ENCODE results near the gene HINT2. TPM values are rescaled to one million over a fixed set of nuclear protein-coding genes. Genes with fewer than 3 reads are reported as not detected.
A peak's percentile ranks its signal among the peaks of the same experiment; 100 is the strongest.

Gene HINT2
- total and polyA plus RNA-seq, 4 donors = 16.3 to 57.5 (median 41.4) TPM

DNA sequence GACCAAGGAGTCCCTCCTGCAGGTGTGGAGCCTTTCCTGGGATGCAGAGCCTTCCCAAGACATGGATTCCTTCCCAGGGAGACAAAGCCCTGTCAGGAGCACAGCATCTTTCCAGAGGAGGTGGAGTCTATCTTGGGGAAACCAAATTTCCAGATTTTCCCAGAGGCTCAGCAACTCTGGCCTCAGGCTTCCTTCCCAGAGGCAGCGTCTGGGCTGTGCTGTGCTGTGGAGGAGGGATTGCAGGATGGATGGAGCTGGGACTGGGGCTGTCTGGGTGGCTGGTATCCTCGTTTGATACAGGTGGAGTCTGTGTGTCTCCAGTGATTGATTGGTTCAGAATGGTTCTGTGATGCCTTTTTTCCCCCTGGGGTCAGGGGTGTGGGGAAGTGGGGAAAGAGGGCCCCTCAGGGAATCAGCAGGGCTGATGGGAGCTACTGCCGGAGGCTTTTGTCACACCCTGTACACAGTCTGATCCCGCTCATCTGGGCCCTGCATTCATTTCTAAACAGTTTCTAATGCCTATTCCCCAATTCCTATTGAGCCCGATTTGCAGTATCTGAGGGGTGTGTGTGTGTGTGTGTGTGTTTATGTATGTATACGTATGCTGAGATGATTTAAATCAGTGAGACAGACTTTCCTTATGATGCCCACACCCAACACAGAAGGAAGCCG lies 39.4 kb upstream of the HINT2 start:
- DNase-seq (ENCODE audit: low read depth in 4 of 6, low spot score in 6 of 6) = no peak
- Histone ChIP-seq H3K27me3 (ENCODE audit: control insufficient read depth, insufficient read depth, low read length) (no peaks in the 10 kb centered on the region), H3K27ac (ENCODE audit: low read depth, low read length) (no peak overlapping the region), H3K9me3 (ENCODE audit: control insufficient read depth, insufficient read depth, low read length) (no peaks in the 10 kb centered on the region), H3K36me3 (ENCODE audit: control insufficient read depth, insufficient read depth, low read length) (peaks cover 19% of the 10 kb centered on the region), H3K4me3 (ENCODE audit: low read depth, low read length) (no peak overlapping the region), H3K4me1 (ENCODE audit: control insufficient read depth, insufficient read depth, low read length) (peaks cover 1% of the 10 kb centered on the region)
- WGBS (ENCODE audit: insufficient coverage) = 51% methylated on average over 3 of the region's 7 CpGs

DNA sequence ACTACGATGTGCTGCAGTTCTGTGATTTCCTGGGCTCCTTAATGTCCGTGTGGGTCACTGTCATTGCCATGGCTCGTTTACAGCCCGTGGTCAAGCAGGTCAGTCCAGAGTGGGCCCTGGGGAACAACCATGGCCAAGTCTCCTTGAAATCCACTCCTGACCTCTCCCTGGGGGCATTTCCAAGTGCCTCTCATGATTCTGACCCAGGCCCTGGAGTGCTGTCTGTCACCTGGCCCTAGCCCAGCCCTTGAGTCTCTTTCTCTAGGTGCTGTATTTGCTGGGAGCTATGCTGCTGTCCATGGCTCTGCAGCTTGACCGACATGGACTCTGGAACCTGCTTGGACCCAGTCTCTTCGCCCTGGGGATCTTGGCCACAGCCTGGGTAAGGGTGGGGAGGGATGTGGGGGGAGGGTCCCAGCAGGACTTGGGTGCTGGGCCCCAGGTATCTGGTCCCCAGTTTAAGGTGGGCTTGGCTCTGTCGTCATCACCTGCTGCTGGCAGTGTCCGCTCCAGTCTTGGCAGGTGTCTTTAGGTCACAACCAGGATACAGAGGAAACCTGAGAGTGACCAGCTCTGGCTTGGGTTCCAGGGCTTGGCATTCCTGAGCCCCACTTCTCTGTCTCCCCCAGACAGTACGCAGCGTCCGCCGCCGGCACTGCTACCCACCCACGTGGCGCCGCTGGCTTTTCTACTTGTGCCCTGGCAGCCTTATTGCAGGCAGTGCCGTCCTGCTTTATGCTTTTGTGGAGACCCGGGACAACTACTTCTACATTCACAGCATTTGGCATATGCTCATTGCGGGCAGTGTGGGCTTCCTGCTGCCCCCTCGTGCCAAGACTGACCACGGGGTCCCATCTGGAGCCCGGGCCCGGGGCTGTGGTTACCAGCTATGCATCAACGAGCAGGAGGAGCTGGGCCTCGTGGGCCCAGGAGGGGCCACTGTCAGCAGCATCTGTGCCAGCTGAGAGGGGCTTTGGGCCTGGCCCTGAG lies 38.3 kb upstream of the HINT2 start:
- WGBS (ENCODE audit: insufficient coverage) = 91% methylated on average over 25 of the region's 25 CpGs
- H3K4me3 ChIP-seq (ENCODE audit: low read depth, low read length) = no peak overlapping the region

GRCh38 chr9:35852267-35852815 lies 37.5 kb upstream of the HINT2 start:
- no peaks in the 10 kb centered on the region for H3K27me3 ChIP-seq (ENCODE audit: control insufficient read depth, insufficient read depth, low read length)
- DNase-seq (ENCODE audit: low read depth in 4 of 6, low spot score in 6 of 6) = no peak
- 91% methylated on average over 2 of the region's 2 CpGs for WGBS (ENCODE audit: insufficient coverage)
- H3K9me3 ChIP-seq (ENCODE audit: control insufficient read depth, insufficient read depth, low read length) = no peaks in the 10 kb centered on the region
- peaks cover 32% of the 10 kb centered on the region for H3K36me3 ChIP-seq (ENCODE audit: control insufficient read depth, insufficient read depth, low read length)
- H3K27ac ChIP-seq (ENCODE audit: low read depth, low read length) = no peak overlapping the region
- no peaks in the 10 kb centered on the region for H3K4me1 ChIP-seq (ENCODE audit: control insufficient read depth, insufficient read depth, low read length)
- no peak overlapping the region for H3K4me3 ChIP-seq (ENCODE audit: low read depth, low read length)

More for the DNA sequence above, 38.3 kb upstream of the HINT2 start:
- Histone ChIP-seq H3K27ac (ENCODE audit: low read depth, low read length) (no peak overlapping the region), H3K4me1 (ENCODE audit: control insufficient read depth, insufficient read depth, low read length) (no peaks in the 10 kb centered on the region), H3K9me3 (ENCODE audit: control insufficient read depth, insufficient read depth, low read length) (no peaks in the 10 kb centered on the region), H3K36me3 (ENCODE audit: control insufficient read depth, insufficient read depth, low read length) (peaks cover 25% of the 10 kb centered on the region), H3K27me3 (ENCODE audit: control insufficient read depth, insufficient read depth, low read length) (no peaks in the 10 kb centered on the region)
- DNase-seq (ENCODE audit: low read depth in 4 of 6, low spot score in 6 of 6) = no peak

DNA sequence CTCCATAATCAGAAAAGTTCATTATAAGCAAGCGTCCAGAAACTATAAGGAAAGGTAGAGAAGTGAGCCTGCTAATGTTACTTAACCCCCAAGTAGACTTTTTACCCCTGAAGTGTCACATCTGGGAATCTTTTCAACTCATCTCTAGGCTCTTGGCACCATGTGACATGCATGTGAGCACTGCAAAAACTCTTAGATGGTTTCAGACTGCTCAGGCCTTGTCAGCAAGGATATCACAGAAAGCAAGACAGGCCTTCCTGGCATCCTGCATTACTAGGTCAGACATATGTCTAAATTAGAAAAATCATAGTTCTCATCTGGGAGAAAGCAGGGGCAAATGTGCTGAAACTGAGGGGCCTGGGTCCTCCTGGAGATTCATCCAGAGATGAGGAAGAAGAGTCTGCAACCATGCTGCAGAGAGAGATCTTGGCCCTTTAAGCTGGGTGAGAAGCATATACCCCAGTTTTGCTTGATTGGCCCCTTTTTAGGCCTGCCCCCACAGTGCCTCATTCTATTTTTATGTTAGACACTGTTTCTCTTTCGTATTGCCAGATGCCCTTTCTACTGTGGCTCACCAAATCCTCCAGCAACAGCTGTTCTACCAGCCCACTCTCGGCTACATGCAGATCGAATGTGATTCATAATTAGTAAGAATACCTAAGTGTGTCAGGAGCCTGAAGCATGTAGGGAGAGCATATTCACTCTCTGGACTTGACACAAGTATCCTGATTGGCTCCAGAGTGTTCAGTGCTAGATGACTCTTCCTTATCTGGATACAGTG lies 33.1 kb upstream of the HINT2 start:
- peaks cover 41% of the 10 kb centered on the region for H3K36me3 ChIP-seq (ENCODE audit: control insufficient read depth, insufficient read depth, low read length)
- no peak overlapping the region for H3K27ac ChIP-seq (ENCODE audit: low read depth, low read length)
- no peaks in the 10 kb centered on the region for H3K9me3 ChIP-seq (ENCODE audit: control insufficient read depth, insufficient read depth, low read length)
- no peak overlapping the region for H3K4me3 ChIP-seq (ENCODE audit: low read depth, low read length)
- no peak for DNase-seq (ENCODE audit: low read depth in 4 of 6, low spot score in 6 of 6)
- no CpG with 5 or more reads among the region's 4 CpGs for WGBS (ENCODE audit: insufficient coverage)
- H3K4me1 ChIP-seq (ENCODE audit: control insufficient read depth, insufficient read depth, low read length) = peaks cover 10% of the 10 kb centered on the region
- no peaks in the 10 kb centered on the region for H3K27me3 ChIP-seq (ENCODE audit: control insufficient read depth, insufficient read depth, low read length)

DNA sequence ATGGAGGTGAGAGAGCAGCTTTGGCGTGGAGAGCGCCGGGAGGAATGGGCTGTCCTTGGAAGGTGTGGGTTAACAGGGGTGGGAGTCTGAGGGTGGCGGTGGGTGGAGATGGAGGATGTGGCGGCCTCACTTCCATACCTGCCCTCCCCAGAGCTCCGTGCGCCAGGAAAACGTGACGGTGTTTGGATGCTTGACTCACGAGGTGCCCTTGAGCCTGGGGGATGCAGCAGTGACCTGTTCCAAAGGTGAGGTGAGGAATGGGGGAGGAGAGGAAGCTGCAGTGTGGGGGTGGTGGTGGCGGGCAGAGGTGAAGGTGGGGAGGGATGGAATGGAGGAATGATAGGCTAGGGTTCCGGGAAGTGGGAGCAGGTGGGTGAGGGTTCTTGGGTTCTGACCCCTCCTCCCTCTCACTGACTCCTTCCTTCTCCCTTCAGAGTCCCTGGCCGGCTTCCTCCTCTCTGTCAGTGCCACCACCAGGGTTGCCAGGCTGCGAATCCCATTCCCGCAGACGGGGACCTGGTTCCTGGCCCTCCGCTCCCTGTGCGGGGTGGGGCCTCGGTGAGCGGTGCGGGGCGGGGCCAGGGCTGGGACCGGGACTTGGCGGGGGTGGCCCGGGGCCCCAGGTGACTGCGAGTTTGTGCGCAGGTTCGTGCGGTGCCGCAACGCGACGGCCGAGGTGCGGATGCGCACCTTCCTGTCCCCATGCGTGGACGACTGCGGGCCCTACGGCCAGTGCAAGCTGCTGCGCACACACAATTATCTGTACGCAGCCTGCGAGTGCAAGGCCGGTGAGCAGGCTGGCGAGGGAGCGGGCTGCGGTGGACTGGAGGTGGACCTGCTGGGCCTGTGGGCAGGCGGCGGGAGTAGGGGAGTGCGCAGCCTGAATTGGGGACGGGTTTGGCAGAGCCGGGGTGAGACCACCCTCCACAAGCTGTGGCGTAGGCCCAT lies 31.3 kb upstream of the HINT2 start:
- Histone ChIP-seq H3K36me3 (ENCODE audit: control insufficient read depth, insufficient read depth, low read length) (peaks cover 47% of the 10 kb centered on the region), H3K9me3 (ENCODE audit: control insufficient read depth, insufficient read depth, low read length) (no peaks in the 10 kb centered on the region), H3K4me1 (ENCODE audit: control insufficient read depth, insufficient read depth, low read length) (peaks cover 10% of the 10 kb centered on the region), H3K27ac (ENCODE audit: low read depth, low read length) (no peak overlapping the region), H3K4me3 (ENCODE audit: low read depth, low read length) (no peak overlapping the region), H3K27me3 (ENCODE audit: control insufficient read depth, insufficient read depth, low read length) (no peaks in the 10 kb centered on the region)
- 55% methylated on average over 48 of the region's 53 CpGs for WGBS (ENCODE audit: insufficient coverage)
- DNase-seq (ENCODE audit: low read depth in 4 of 6, low spot score in 6 of 6) = no peak

DNA sequence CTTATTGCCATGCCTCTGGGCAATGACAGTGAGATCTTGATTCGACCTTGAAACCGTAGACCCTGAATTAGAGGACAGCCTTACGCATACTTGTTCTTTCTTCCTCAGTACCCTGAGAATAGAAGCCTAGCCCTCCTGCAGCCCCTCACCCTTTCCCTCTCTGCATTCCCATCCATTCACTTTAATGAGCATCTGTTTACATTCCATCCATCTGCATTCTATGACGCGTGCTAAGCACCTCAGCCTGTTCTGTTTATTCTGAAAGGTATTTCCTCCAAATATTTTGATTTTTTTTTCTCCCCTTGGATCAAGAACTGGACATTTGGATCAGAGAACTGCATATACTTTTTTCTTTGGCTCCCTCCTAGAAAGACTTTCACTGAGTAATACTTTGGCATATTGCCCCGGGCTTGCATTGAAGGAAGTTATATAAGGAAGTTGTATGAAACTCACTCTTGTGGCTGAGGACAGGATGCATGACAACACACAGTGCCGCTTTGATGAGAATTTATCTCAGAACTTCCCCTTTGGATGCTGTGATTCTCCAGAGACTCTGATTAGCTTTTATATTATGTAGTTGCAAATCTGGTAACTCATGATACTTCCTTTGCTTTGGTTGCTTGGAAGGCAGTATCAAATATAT lies 29.9 kb upstream of the HINT2 start:
- H3K4me3 ChIP-seq (ENCODE audit: low read depth, low read length) = no peak overlapping the region
- peaks cover 10% of the 10 kb centered on the region for H3K4me1 ChIP-seq (ENCODE audit: control insufficient read depth, insufficient read depth, low read length)
- peak in 3 of 6 donors; percentile 10 to 77 (median 15) for DNase-seq (ENCODE audit: low read depth in 4 of 6, low spot score in 6 of 6)
- H3K27me3 ChIP-seq (ENCODE audit: control insufficient read depth, insufficient read depth, low read length) = no peaks in the 10 kb centered on the region
- no peaks in the 10 kb centered on the region for H3K9me3 ChIP-seq (ENCODE audit: control insufficient read depth, insufficient read depth, low read length)
- H3K27ac ChIP-seq (ENCODE audit: low read depth, low read length) = peak overlapping the region; percentile 33
- WGBS (ENCODE audit: insufficient coverage) = 66% methylated on average over 6 of the region's 7 CpGs
- peaks cover 56% of the 10 kb centered on the region for H3K36me3 ChIP-seq (ENCODE audit: control insufficient read depth, insufficient read depth, low read length)

DNA sequence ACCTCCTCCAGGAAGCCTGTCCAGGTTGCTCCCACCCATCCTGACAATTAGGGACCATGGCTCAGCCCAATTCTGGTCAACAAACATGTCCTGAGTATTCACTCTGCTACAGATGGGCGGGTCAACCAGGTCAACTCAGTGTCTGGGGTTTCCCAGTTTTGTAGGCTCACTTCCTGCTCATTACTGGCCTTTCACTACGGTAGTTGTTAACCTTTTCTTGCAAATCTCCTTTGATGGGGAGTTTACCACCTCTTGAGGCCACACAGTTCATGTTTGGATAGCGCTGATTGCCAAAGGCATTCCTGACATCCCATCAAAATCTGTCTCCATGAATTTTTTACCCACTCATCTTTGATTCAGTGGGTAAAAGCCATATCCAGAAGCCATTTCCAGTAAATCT lies 28.0 kb upstream of the HINT2 start:
- H3K27me3 ChIP-seq (ENCODE audit: control insufficient read depth, insufficient read depth, low read length) = no peaks in the 10 kb centered on the region
- H3K36me3 ChIP-seq (ENCODE audit: control insufficient read depth, insufficient read depth, low read length) = peaks cover 52% of the 10 kb centered on the region
- no peak overlapping the region for H3K27ac ChIP-seq (ENCODE audit: low read depth, low read length)
- no peaks in the 10 kb centered on the region for H3K9me3 ChIP-seq (ENCODE audit: control insufficient read depth, insufficient read depth, low read length)
- H3K4me3 ChIP-seq (ENCODE audit: low read depth, low read length) = no peak overlapping the region
- no peak for DNase-seq (ENCODE audit: low read depth in 4 of 6, low spot score in 6 of 6)
- WGBS (ENCODE audit: insufficient coverage) = 87% methylated on average over 3 of the region's 3 CpGs
- peaks cover 10% of the 10 kb centered on the region for H3K4me1 ChIP-seq (ENCODE audit: control insufficient read depth, insufficient read depth, low read length)

DNA sequence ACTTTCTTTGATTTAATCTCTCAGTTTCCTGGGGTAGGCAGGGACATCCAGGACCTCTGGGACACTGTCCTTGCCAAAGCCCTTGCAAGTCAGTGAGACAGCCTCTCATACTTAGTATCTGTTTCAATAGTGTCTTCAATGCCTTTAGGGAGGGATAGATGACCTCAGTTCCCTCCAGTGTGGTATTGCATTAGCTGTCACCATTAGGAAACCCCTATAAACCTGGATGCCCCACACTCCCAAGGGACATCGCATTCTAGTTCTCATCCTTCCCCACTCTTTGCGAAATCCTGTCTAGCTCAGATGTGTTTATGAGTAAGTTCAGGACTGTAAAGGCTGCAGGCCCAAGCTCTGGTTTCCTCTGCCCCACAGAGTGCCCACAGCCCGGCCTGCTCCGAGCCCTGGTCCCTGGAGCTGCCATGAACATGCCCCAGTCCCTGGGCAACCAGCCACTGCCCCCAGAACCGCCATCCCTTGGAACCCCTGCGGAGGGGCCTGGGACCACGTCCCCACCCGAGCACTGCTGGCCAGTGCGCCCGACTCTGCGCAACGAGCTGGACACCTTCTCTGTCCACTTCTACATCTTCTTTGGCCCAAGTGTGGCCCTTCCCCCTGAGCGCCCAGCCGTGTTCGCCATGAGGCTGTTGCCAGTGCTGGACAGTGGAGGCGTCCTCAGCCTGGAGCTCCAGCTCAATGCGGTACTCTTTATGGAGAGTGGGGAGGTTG lies 27.3 kb upstream of the HINT2 start:
- no peak for DNase-seq (ENCODE audit: low read depth in 4 of 6, low spot score in 6 of 6)
- H3K4me1 ChIP-seq (ENCODE audit: control insufficient read depth, insufficient read depth, low read length) = peaks cover 10% of the 10 kb centered on the region
- WGBS (ENCODE audit: insufficient coverage) = 93% methylated on average over 12 of the region's 17 CpGs
- H3K36me3 ChIP-seq (ENCODE audit: control insufficient read depth, insufficient read depth, low read length) = peaks cover 53% of the 10 kb centered on the region
- no peak overlapping the region for H3K27ac ChIP-seq (ENCODE audit: low read depth, low read length)
- no peaks in the 10 kb centered on the region for H3K9me3 ChIP-seq (ENCODE audit: control insufficient read depth, insufficient read depth, low read length)
- no peaks in the 10 kb centered on the region for H3K27me3 ChIP-seq (ENCODE audit: control insufficient read depth, insufficient read depth, low read length)
- no peak overlapping the region for H3K4me3 ChIP-seq (ENCODE audit: low read depth, low read length)

Data from spinal cord (tissue), 10 donors.